Chondrocyte (in vitro differentiated cells): ENCODE data around the gene NTRK3. TPM values are rescaled to one million over a fixed set of nuclear protein-coding genes. Genes with fewer than 3 reads are reported as not detected.

Experiments
- DNase-seq: peaks from one replicate; pipeline ENCODE4 v3.0.0; 2021; ENCODE audit warnings: mixed read lengths, low spot score
- H3K27ac Mint-ChIP-seq: one replicate; pipeline ENCODE4 v1.8.0; 2021; ENCODE audit warnings: mild to moderate bottlenecking, moderate library complexity, mixed read lengths; ENCODE audit not compliant: unreplicated experiment
- H3K27me3 Mint-ChIP-seq: 2 replicates; pipeline ENCODE4 v1.8.0; 2021; ENCODE audit warnings: low read depth, mixed read lengths
- H3K36me3 Mint-ChIP-seq: 2 replicates; pipeline ENCODE4 v1.8.0; 2021; ENCODE audit warnings: low read depth, mixed read lengths
- H3K4me1 Mint-ChIP-seq: 2 replicates; pipeline ENCODE4 v1.8.0; 2021; ENCODE audit warnings: low read depth, mild to moderate bottlenecking, mixed read lengths
- H3K4me3 Mint-ChIP-seq: one replicate; pipeline ENCODE4 v1.8.0; 2021; ENCODE audit warnings: mild to moderate bottlenecking, moderate library complexity, mixed read lengths; ENCODE audit not compliant: unreplicated experiment
- H3K9me3 Mint-ChIP-seq: 2 replicates; pipeline ENCODE4 v1.8.0; 2021; ENCODE audit warnings: low read depth, mixed read lengths
- total RNA-seq: library from RNA; stranded (reverse); gene quantifications from 3 replicates; pipeline ENCODE4 v1.2.1, GENCODE V29; 2021
- TF ChIP-seq, protein P1 (sequence below): fragments of 200-600 bp; sonication (generic); IDR thresholded peaks from 2 replicates; pipeline ENCODE4 v1.5.0; 2021; ENCODE audit warnings: antibody characterized with exemption, mild to moderate bottlenecking, moderate library complexity

NTRK3 gene
- total RNA-seq, 1 donor from 2014 or later, result not detected

DNA sequence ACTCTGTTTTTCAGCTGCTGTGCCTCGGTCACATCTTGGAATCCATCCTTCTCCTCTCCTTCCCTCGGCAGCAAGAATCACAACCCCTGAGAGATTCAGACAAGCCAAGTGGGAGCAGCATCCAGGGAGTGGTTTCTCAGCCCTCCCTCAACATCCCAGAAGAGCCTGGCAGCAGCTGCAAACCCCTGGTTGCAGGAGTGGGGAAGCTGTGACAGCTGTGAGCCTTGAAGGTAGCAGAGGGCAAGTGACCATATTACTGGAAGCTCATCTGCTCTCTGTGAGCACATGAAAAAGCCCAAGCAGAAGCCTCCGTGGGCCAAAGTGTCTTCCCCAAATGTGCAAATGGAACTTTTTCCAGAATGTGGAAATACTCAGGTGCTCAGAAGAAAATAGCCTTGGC, 312.9 kb downstream of the NTRK3 start:
- TF ChIP-seq, protein P1, sequence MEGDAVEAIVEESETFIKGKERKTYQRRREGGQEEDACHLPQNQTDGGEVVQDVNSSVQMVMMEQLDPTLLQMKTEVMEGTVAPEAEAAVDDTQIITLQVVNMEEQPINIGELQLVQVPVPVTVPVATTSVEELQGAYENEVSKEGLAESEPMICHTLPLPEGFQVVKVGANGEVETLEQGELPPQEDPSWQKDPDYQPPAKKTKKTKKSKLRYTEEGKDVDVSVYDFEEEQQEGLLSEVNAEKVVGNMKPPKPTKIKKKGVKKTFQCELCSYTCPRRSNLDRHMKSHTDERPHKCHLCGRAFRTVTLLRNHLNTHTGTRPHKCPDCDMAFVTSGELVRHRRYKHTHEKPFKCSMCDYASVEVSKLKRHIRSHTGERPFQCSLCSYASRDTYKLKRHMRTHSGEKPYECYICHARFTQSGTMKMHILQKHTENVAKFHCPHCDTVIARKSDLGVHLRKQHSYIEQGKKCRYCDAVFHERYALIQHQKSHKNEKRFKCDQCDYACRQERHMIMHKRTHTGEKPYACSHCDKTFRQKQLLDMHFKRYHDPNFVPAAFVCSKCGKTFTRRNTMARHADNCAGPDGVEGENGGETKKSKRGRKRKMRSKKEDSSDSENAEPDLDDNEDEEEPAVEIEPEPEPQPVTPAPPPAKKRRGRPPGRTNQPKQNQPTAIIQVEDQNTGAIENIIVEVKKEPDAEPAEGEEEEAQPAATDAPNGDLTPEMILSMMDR, result no peak
- no peak overlapping the region for H3K27ac Mint-ChIP-seq
- H3K4me1 Mint-ChIP-seq, result no peaks in the 10 kb centered on the region
- no peak overlapping the region for H3K4me3 Mint-ChIP-seq
- H3K36me3 Mint-ChIP-seq, result no peaks in the 10 kb centered on the region
- H3K27me3 Mint-ChIP-seq, result peaks cover 5% of the 10 kb centered on the region
- no peaks in the 10 kb centered on the region for H3K9me3 Mint-ChIP-seq
- no peak for DNase-seq

DNA sequence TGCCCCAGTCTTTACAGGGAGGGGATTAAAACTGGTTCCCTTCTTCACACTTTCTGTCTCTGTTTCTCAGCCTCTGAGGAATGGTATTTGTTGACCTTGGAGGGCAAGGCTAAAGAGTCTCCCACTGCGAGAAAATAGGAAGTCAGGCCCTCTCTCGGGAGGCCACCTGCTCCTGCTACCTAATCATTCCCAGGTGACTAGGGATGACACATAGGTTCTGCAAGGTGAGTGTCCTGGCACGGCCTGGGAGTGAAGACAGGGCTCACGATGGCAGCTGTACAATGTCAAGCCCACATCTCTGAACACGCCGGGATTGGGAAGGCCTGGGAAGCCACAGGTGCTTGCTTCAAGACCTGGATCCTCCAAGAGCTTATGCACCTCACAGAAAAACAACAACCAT, 314.2 kb downstream of the NTRK3 start:
- no peak overlapping the region for H3K4me3 Mint-ChIP-seq
- no peaks in the 10 kb centered on the region for H3K36me3 Mint-ChIP-seq
- TF ChIP-seq, protein P1, result no peak
- H3K4me1 Mint-ChIP-seq, result no peaks in the 10 kb centered on the region
- H3K27ac Mint-ChIP-seq, result no peak overlapping the region
- no peaks in the 10 kb centered on the region for H3K9me3 Mint-ChIP-seq
- H3K27me3 Mint-ChIP-seq, result peaks cover 11% of the 10 kb centered on the region
- no peak for DNase-seq

DNA sequence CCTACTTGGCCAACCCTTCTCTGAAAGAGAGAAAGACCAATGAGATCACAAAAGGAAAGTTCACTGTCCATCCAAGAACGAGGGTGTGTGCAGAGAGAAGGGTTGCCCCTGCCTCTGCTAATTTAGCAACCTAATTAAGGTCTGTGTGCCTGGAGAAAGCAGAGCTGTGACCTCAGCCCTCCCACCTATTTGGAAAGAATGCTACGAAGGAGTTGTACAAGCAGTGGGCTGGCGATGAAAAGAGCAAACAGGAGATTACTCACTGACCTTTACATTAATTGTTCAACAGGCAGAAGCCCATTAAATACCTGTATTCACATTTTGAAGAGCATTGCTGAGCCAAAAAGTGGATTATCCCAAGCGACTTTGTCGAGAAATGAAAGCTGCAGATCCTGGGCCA, 314.9 kb downstream of the NTRK3 start:
- no peaks in the 10 kb centered on the region for H3K36me3 Mint-ChIP-seq
- H3K27me3 Mint-ChIP-seq, result peaks cover 16% of the 10 kb centered on the region
- no peaks in the 10 kb centered on the region for H3K9me3 Mint-ChIP-seq
- no peak overlapping the region for H3K27ac Mint-ChIP-seq
- H3K4me3 Mint-ChIP-seq, result no peak overlapping the region
- TF ChIP-seq, protein P1, result no peak
- DNase-seq, result no peak
- no peaks in the 10 kb centered on the region for H3K4me1 Mint-ChIP-seq

DNA sequence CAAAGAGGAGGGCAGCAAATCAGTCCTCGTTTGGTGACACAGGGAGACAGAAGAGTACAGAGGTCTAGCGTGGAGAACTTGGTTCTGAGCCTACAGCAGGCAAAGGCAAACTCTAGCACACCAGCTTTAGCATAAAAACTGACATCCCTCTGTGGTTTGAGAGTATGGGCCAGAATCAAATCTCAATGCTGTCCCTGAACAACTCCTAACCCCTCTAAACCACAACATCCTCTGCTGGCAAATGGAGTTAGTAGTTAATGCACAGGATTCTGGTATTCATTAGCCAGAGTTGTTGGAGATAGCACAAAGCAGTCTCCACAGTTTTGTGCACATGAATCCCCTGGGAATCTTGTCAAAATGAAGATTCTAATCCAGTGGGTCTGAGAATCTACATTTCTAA, 315.8 kb downstream of the NTRK3 start:
- TF ChIP-seq, protein P1, result no peak
- Mint-ChIP-seq H3K4me3 (no peak overlapping the region), H3K9me3 (no peaks in the 10 kb centered on the region), H3K36me3 (no peaks in the 10 kb centered on the region), H3K27me3 (peaks cover 16% of the 10 kb centered on the region), H3K27ac (no peak overlapping the region), H3K4me1 (no peaks in the 10 kb centered on the region)
- no peak for DNase-seq

DNA sequence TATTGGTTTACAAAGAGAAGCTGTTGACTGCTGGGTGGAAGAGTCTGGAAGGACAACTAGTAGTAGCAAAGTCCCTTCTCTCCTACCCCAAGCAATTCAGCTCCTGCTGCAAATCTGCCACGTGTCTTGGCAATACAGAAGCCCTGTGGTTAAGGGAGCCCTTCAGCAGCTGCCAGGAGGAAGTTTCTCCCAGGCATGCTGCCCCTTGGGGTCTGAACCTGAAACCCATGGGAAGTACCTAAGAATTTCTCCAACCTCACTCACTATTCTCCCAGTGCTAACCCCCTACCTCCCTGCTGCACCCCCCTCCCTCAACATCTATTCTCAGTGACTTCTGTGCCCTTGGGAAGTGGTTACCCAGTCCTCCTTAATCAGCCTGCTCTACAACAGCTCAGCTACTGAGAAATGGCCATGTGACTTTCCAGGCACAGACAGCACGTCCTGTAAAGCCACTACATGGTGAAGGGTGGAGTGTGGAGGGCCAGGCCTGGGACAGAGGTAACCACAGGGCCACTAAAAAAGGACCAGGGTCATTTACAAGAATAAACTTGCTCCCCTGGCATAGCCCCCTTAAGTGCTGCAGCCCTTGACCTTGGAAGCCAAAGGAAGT, 316.6 kb downstream of the NTRK3 start:
- Mint-ChIP-seq H3K27ac (no peak overlapping the region), H3K4me3 (no peak overlapping the region), H3K27me3 (peaks cover 16% of the 10 kb centered on the region), H3K4me1 (no peaks in the 10 kb centered on the region), H3K9me3 (peaks cover under 1% of the 10 kb centered on the region), H3K36me3 (no peaks in the 10 kb centered on the region)
- DNase-seq, result no peak
- TF ChIP-seq, protein P1, result no peak
